Measurements from ENCODE around the gene SMC1B.
"Not testable (repeated sequence)": the region's sequence is repeated elsewhere in the genome, so short reads cannot be mapped to it uniquely, and the experiment has no call there.

SMC1B gene, protein sequence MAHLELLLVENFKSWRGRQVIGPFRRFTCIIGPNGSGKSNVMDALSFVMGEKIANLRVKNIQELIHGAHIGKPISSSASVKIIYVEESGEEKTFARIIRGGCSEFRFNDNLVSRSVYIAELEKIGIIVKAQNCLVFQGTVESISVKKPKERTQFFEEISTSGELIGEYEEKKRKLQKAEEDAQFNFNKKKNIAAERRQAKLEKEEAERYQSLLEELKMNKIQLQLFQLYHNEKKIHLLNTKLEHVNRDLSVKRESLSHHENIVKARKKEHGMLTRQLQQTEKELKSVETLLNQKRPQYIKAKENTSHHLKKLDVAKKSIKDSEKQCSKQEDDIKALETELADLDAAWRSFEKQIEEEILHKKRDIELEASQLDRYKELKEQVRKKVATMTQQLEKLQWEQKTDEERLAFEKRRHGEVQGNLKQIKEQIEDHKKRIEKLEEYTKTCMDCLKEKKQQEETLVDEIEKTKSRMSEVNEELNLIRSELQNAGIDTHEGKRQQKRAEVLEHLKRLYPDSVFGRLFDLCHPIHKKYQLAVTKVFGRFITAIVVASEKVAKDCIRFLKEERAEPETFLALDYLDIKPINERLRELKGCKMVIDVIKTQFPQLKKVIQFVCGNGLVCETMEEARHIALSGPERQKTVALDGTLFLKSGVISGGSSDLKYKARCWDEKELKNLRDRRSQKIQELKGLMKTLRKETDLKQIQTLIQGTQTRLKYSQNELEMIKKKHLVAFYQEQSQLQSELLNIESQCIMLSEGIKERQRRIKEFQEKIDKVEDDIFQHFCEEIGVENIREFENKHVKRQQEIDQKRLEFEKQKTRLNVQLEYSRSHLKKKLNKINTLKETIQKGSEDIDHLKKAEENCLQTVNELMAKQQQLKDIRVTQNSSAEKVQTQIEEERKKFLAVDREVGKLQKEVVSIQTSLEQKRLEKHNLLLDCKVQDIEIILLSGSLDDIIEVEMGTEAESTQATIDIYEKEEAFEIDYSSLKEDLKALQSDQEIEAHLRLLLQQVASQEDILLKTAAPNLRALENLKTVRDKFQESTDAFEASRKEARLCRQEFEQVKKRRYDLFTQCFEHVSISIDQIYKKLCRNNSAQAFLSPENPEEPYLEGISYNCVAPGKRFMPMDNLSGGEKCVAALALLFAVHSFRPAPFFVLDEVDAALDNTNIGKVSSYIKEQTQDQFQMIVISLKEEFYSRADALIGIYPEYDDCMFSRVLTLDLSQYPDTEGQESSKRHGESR

DNA sequence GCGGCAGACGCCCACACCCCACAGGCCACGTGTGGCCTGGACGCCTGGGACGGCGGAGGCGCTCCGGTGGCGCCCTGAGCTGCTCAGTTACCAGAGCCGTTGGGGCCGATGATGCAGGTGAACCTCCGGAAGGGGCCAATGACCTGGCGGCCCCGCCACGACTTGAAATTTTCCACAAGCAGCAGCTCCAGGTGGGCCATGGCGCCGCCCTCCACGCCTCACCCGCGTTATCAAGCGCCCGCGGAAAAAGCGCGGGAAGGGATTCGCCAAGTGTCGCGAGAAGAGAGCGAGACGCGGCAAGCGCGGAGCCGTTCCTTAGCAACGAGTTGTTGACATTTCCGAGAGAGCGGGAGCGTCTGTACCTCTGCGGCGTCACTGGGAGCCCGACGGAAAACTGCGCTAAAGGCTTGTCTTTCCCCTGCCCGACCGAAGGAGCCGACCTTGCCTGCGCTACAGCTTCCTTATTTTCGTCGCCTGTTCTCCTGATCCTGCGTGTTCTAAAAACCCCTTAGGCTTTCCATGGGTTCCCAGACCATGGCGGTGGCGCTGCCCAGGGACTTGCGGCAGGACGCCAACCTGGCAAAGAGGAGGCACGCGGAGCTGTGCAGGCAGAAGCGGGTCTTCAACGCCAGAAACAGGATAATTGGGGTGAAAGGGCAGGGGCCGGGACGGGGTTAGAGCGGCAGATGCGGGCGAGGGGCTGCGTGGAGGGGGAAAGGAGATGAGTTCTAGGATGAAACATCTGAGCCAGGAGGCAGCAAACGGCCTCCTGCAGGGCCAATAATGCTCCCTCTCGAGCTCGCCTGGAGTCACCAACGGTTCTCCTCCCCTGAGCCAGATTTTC lies at the start of gene SMC1B, which contains the start of gene RIBC2:
Gene SMC1B (minus strand): TSS at position 232 of the 844 bp plus-strand sequence. CDS start 32 bp downstream, at position 200.
Gene RIBC2 (plus strand): TSS at position 326 of the 844 bp plus-strand sequence. CDS start 194 bp downstream, at position 520.
- no peak for FAIRE-seq

DNA sequence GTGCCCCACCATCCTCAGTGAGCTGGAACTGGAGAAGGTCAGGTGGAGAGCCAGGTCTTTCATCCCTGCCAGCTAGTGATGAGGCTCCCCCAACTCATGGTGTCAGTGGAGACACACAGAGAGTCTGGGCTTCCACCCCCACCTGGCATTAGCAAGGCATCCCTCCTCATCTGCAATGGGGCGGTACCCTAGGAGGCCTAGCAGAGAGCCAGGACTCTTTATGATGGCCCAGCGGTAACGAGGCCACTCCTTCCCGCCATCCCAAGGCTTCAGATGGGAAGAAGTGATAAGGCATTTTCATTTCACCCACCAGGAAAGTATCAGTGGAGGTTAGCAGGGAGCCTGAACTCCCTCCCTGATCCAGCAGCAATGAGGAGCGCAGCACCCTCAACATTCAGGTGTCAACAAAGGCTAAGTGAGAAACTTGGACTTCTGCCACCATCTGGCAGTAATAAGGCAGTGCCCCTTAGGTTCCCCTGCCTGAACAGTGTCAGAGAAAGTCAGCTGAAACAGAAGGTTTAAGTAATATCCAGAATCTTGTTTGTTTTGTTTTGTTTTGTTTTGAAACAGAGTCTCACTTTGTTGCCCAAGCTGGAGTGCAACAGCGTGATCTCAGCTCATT lies 48.7 kb upstream of the SMC1B start:
- no peak for FAIRE-seq

DNA sequence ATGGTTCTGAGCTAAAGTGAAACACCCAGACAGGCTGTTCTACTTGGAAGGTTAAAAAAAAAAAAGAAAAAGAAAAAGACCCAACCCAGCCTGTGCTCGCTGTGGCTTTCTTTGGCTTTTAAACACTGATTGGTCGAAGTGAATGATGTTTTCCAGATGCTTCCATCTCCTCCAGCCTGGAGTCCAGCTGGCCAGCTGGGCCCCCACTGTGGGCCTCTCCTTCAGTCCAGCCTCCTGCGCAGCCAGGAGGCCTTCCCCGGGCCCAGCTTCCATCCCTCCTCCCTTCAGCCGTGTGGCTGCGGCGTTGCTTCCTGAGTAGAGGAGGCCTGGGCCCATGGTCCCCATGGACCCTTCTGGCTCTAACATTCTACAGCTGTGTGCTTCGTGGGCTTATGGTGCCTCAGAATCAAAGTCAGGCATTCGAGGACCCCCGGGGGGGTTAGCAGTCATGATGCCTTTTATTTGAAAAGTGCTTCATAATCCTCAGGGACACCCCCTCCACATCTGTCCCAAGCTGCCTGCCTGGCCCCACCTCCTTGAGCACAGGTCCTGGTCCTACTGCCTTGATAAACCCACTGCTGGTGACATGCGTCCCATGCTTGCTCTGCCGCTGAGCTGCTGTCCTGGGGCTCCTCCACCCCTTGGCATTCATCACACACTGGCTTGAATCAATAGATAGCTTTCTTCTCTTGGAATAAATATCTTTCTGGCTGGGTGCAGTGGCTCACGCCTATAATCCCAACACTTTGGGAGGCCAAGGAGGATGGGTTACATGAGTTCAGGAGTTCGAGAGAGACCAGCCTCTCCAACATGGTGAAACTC lies 47.1 kb upstream of the SMC1B start:
- FAIRE-seq, result no peak

- no peak for FAIRE-seq
Measured at GRCh38 chr22:45459235-45459634, 45.8 kb upstream of the SMC1B start.

DNA sequence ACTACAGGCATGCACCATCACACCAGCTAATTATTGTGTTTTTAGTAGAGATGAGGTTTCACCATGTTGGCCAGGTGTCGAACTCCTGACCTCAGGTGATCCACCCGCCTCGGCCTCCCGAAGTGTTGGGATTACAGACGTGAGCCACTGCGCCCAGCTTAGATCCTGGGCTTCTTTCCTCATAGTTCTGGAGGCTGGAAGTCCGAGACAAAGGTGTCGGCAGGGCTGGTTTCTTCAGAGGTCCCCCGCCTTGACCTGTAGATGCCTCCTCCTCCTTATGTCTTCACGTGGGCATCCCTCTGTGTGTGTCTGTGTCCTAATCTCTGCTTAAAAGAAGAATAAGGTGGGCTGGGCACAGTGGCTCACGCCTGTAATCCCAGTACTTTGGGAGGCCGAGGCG lies 45.1 kb upstream of the SMC1B start:
- FAIRE-seq, result no peak

DNA sequence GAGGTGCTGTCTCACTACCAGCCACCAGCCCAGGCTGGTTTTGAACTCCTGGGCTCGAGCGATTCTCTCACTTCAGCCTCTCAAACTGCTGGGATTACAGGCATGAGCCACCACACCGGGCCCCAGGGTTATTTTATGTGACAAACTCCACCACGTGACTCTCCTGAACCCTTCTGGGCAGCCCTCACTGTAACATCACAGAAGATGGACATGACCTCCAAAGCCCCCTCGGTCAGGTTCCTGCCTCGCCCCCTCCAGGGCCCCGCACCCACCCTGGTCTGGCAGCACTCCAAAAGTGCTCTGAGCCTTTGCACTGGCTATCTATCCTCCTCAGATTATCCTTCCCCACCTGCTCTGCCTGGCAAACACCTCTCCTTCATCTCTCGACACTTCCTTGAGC lies 43.4 kb upstream of the SMC1B start:
- no peak for FAIRE-seq

GRCh38 chr22:45455621-45456020 lies 42.2 kb upstream of the SMC1B start:
- FAIRE-seq, result no peak

DNA sequence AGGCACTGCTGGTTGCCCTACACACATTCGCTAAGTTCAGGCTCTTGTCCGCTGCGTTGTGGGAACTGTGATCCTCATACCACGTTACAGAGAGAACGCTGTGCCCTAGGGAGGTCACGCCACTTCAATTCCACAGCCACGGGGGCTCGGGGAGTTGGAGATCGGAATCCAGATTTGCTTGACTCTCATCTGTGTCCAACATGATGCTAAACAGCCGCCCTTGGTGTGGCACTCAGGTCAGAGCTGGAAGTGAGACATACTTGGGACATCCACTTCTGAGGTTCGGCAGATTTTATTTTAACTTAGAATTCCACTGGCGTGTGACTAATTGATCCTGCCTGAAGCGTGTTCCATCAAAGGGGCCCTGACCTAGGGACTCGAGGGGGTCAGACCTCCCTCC lies 41.8 kb upstream of the SMC1B start:
- no peak for FAIRE-seq

- no peak for FAIRE-seq
Measured at GRCh38 chr22:45454275-45454674, 40.9 kb upstream of the SMC1B start.

GRCh38 chr22:45453764-45454163 lies 40.4 kb upstream of the SMC1B start:
- no peak for FAIRE-seq

GRCh38 chr22:45452565-45453379 lies 39.4 kb upstream of the SMC1B start:
- no peak for FAIRE-seq

- FAIRE-seq, result no peak
Measured at GRCh38 chr22:45451972-45452371, 38.6 kb upstream of the SMC1B start.

DNA sequence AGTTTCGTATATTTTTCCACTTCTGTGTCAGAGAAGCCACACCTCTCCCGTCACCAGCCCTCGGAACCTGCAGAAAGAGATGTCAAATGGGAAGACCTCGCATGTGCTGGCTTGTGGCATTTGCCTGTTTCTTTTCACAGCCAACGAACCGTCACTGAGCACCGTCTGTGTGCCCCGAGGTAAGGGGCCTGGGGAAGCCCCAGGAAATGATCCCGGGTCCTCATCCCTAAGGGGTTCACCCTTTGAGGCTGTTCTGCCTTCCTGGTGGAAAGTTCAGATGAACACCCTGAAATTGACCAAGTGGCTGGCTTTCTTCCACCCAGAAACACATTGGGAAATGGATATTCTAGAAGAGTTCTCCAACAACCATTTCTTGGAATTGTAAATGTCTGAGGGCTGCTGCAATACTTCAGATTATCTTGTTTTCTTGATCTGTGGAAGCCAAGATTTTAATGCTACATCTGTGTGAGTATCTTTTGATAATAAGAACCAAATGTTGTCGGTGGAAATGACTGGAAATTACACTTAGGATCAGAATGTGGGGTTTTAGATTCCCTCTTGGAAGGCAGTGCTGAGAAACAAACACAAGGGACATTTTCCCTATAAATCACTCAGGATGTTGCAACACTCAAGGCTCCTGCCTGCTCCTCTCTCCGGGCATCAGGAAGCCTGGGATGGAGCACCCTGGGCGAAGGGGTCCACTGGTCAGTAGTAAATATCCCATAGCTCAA lies 37.7 kb upstream of the SMC1B start:
- FAIRE-seq, result no peak

GRCh38 chr22:45450101-45450785 lies 36.8 kb upstream of the SMC1B start:
- no peak for FAIRE-seq

GRCh38 chr22:45449442-45449841 lies 36.0 kb upstream of the SMC1B start:
- FAIRE-seq, result not testable (repeated sequence)

- no peak for FAIRE-seq
Measured at GRCh38 chr22:45448431-45448830, 35.0 kb upstream of the SMC1B start.

DNA sequence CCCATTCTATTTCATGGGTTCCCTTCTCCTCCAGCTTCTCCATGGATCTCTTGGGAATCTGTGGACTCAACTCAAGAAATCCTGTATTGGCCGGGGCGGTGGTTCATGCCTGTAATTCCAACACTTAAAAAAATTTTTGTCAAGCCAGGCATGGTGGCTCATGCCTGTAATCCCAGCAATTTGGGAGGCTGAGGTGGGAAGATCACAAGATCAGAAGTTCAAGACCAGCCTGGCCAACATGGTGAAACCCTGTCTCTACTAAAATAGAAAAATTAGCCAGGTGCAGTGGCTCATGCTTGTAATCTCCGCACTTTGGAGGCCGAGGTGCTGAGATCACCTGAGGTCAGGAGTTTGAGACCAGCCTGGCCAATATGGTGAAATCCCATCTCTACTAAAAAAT lies 34.2 kb upstream of the SMC1B start:
- FAIRE-seq, result not testable (repeated sequence)

- no peak for FAIRE-seq
Measured at GRCh38 chr22:45446216-45446615, 32.8 kb upstream of the SMC1B start.

Measured in A204.1 (cell line).